Endothelial cell of umbilical vein (primary cell): ENCODE data around the gene ADRM1. TPM values are rescaled to one million over a fixed set of nuclear protein-coding genes. Genes with fewer than 3 reads are reported as not detected.

Experiments
- BruUV-seq: library from RNA; stranded (reverse); fragments of 400-500 nt; replicated peaks from 2 replicates; lab custom pipeline; 2021; lab: Mats Ljungman, UMichigan
- CTCF ChIA-PET: fragments of 300-600, 350-600 bp; sonication (Branson Sonifier 250); formaldehyde crosslinking; loops from one replicate; lab custom pipeline; 2021; ENCODE audit warnings: antibody characterized with exemption, inconsistent platforms; lab: Charles Lee
- POLR2A ChIA-PET: fragments of 300-600, 350-600 bp; sonication (Branson Sonifier 250); formaldehyde crosslinking; loops from one replicate; lab custom pipeline; 2021; ENCODE audit warnings: antibody characterized with exemption, inconsistent platforms; lab: Charles Lee
- DNase-seq: peaks from one replicate; pipeline ENCODE4 v3.0.0-alpha.2; 2011; ENCODE audit warnings: low read depth, low spot score
- FAIRE-seq: peaks from 2 replicates; lab custom pipeline; 2011; peaks lifted over from hg19 to GRCh38; lab: Jason Lieb, UNC
- H2AFZ ChIP-seq: 2 replicates; pipeline ENCODE4 v1.6.0; 2012; ENCODE audit warnings: low read depth, low read length, control low read depth, inconsistent platforms
- H3K27ac ChIP-seq: 2 replicates; pipeline ENCODE4 v1.5.1; 2011; ENCODE audit warnings: low read depth, mild to moderate bottlenecking, control low read depth, low read length, moderate library complexity; ENCODE audit not compliant: insufficient read depth
- H3K27me3 ChIP-seq, 2 experiments: 2 replicates each; pipeline versions ENCODE4 v1.6.0 to v1.6.1; 2011; ENCODE audit warnings: low read length in 2 of 2, mixed read lengths in 1 of 2; ENCODE audit not compliant: control insufficient read depth in 2 of 2, insufficient read depth in 2 of 2
- H3K36me3 ChIP-seq, 2 experiments: 2 replicates in 1 of 2; 3 replicates in 1 of 2; pipeline ENCODE4 v1.5.1; 2011; ENCODE audit warnings: low read length in 2 of 2, mild to moderate bottlenecking in 1 of 2, moderate library complexity in 1 of 2; ENCODE audit not compliant: control insufficient read depth in 2 of 2, insufficient read depth in 2 of 2; ENCODE audit errors: extremely low read depth in 1 of 2
- H3K4me1 ChIP-seq: 3 replicates; pipeline ENCODE4 v1.5.1; 2011; ENCODE audit warnings: mild to moderate bottlenecking, low read length; ENCODE audit not compliant: control insufficient read depth, insufficient read depth; ENCODE audit errors: extremely low read depth
- H3K4me2 ChIP-seq: 2 replicates; pipeline ENCODE4 v1.6.1; 2011; ENCODE audit warnings: low read length, control low read depth, mixed read lengths; ENCODE audit not compliant: insufficient read depth
- H3K4me3 ChIP-seq, 3 experiments: fragments of 200-600 bp in 1 of 3; sonication (generic), shearing (Covaris generic) in 1 of 3; replicated peaks in 1 of 3; 2 replicates each; pipeline ENCODE4 v1.5.1; 2011 to 2016; ENCODE audit warnings: control low read depth in 3 of 3, low read length in 3 of 3, mild to moderate bottlenecking in 2 of 3, inconsistent platforms in 1 of 3, low read depth in 1 of 3, moderate library complexity in 1 of 3; ENCODE audit not compliant: insufficient read depth in 1 of 3
- H3K79me2 ChIP-seq: 2 replicates; pipeline ENCODE4 v1.6.0; 2012; ENCODE audit warnings: low read length, inconsistent platforms; ENCODE audit not compliant: control insufficient read depth, insufficient read depth
- H3K9ac ChIP-seq: replicated peaks from 2 replicates; pipeline ENCODE3; 2011; ENCODE audit warnings: low read length, control low read depth; ENCODE audit not compliant: insufficient read depth; ENCODE audit errors: extremely low read depth
- H3K9me1 ChIP-seq: replicated peaks from 3 replicates; pipeline ENCODE4 v1.6.0; 2011; ENCODE audit warnings: mild to moderate bottlenecking, low read length; ENCODE audit not compliant: control insufficient read depth, insufficient read depth; ENCODE audit errors: extremely low read depth
- H3K9me3 ChIP-seq: replicated peaks from 2 replicates; pipeline ENCODE4 v1.5.1; 2012; ENCODE audit warnings: low read length, inconsistent platforms; ENCODE audit not compliant: control insufficient read depth, insufficient read depth
- H4K20me1 ChIP-seq: replicated peaks from 2 replicates; pipeline ENCODE3; 2011; ENCODE audit warnings: mild to moderate bottlenecking, low read length; ENCODE audit not compliant: control insufficient read depth, insufficient read depth; ENCODE audit errors: extremely low read depth
- CTCF ChIP-seq, 2 donors: IDR thresholded peaks; 1 replicate in 1 of 2; 2 replicates in 1 of 2; pipeline ENCODE4 v1.5.1; 2011; ENCODE audit warnings: low read length in 2 of 2, mild to moderate bottlenecking in 2 of 2, moderate library complexity in 2 of 2, control low read depth in 1 of 2, inconsistent platforms in 1 of 2, low read depth in 1 of 2; ENCODE audit not compliant: insufficient read depth in 1 of 2; ENCODE audit errors: extremely low read depth in 1 of 2
- EZH2 ChIP-seq: IDR thresholded peaks from 2 replicates; pipeline ENCODE4 v1.6.1; 2012; ENCODE audit warnings: borderline replicate concordance, low read depth, mild to moderate bottlenecking, moderate library complexity, low read length, inconsistent platforms; ENCODE audit not compliant: severe bottlenecking
- FOS ChIP-seq: IDR thresholded peaks from 2 replicates; pipeline ENCODE4 v1.6.1; 2011; ENCODE audit warnings: mild to moderate bottlenecking, low read length, moderate library complexity, borderline replicate concordance; ENCODE audit not compliant: insufficient read depth
- GATA2 ChIP-seq: IDR thresholded peaks from 2 replicates; pipeline ENCODE4 v1.7.0; 2011; ENCODE audit warnings: low read depth, mild to moderate bottlenecking, moderate library complexity, mixed read lengths, low read length; ENCODE audit not compliant: insufficient read length, insufficient read depth
- JUN ChIP-seq: IDR thresholded peaks from 2 replicates; pipeline ENCODE4 v1.6.1; 2011; ENCODE audit warnings: borderline replicate concordance, low read depth; ENCODE audit not compliant: insufficient read length, insufficient read depth
- MYC ChIP-seq: IDR thresholded peaks from one replicate; pipeline ENCODE4 v1.6.1; 2011; ENCODE audit warnings: mild to moderate bottlenecking, low read depth, low read length
- POLR2A ChIP-seq: IDR thresholded peaks from 2 replicates; pipeline ENCODE4 v1.6.1; 2012; ENCODE audit warnings: low read depth, mild to moderate bottlenecking, control low read depth, low read length
- POLR2AphosphoS5 ChIP-seq: IDR thresholded peaks from 2 replicates; pipeline ENCODE4 v1.6.1; 2012; ENCODE audit warnings: low read depth, mild to moderate bottlenecking, control low read depth, low read length, moderate library complexity; ENCODE audit not compliant: insufficient read depth
- dilution Hi-C: fragments of 300-500 bp; cut with MboI; formaldehyde crosslinking; loops from one replicate; pipeline ENCODE4 v1.15.0; 2019; ENCODE audit warnings: low sequenced_read_pairs; ENCODE audit not compliant: extremely low pct_ligation_motif_present
- intact Hi-C: fragments of 100-400 bp; cut with micrococcal nuclease; formaldehyde crosslinking; loops from one replicate; pipeline ENCODE4 v1.10.0; 2022
- polyA plus RNA-seq, 4 experiments: library from polyadenylated mRNA; depleted of rRNA in 3 of 4; stranded (reverse) in 3 of 4; unstranded in 1 of 4; fragments of >200 nt; gene quantifications; 2 replicates each; pipeline versions ENCODE4 v1.2.1 to v1.2.3, GENCODE V29; 2011 to 2012; ENCODE audit warnings: missing spikeins in 1 of 4
- total RNA-seq: library from RNA; stranded (reverse); gene quantifications from 2 replicates; pipeline ENCODE4 v1.2.3, GENCODE V29; 2021
- TF ChIP-seq, protein P1 (sequence below): IDR thresholded peaks from 2 replicates; pipeline ENCODE4 v1.6.1; 2011; ENCODE audit not compliant: insufficient read depth, insufficient read length

Gene ADRM1
- total and polyA plus RNA-seq, 2 donors (not counting 3 experiments of a cell fraction or from before 2014, with no cell fraction given): 154 to 179 TPM

DNA sequence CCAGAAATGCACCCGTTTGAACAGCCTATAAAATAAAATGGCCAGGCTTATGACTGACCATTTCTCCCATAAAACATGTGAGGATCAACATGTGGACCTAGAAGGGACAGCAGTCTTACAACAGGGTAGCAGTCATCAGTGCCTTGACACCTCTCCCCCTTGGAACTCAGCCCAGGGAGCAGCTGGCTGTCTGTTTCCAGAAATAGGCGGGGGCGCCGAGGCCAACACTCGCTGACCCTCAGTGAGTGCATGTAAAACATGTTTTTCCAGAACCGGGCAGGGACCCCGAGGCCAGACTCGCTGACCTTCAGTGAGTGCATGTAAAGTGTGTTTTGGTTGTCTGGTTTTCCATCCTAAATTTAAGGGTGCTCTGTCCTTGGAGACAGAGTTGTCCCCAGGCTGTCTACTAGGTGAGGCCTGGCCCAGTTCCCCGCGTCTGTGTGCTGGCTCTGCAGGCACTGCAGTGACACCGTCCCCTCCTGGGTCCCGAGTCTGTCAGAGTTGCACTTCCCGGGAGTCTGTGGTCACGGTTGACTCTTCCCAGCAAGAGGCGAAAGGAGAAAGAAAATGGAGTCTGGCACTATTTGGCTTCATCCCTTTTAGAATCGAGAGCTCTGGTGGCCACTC, 19.8 kb upstream of the ADRM1 start:
- Histone ChIP-seq H3K27me3 (no peaks in the 10 kb centered on the region), H3K9ac (no peak overlapping the region), H3K9me1 (no peaks in the 10 kb centered on the region), H3K4me1 (peaks cover 19% of the 10 kb centered on the region), H2AFZ (no peak overlapping the region), H3K4me3 (no peak overlapping the region), H3K36me3 (peaks cover 5 to 27% of the 10 kb centered on the region in 2 experiments), H3K4me2 (no peak overlapping the region), H3K79me2 (no peaks in the 10 kb centered on the region), H3K27ac (no peak overlapping the region), H4K20me1 (no peaks in the 10 kb centered on the region), H3K9me3 (no peaks in the 10 kb centered on the region)
- no peak for TF ChIP-seq POLR2AphosphoS5
- TF ChIP-seq POLR2A: no peak
- no peak for TF ChIP-seq GATA2
- TF ChIP-seq, protein P1, sequence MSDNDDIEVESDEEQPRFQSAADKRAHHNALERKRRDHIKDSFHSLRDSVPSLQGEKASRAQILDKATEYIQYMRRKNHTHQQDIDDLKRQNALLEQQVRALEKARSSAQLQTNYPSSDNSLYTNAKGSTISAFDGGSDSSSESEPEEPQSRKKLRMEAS: no peak
- TF ChIP-seq JUN: no peak
- no peak for TF ChIP-seq FOS
- no peak for TF ChIP-seq CTCF (IDR thresholded peaks at IDR 0.05; ENCODE audit: extremely low read depth in 1 of 2, insufficient read depth in 1 of 2, low read depth in 1 of 2, low read length in 2 of 2)
- TF ChIP-seq EZH2: no peak
- TF ChIP-seq MYC: no peak
- ChIA-PET POLR2A (no interaction called here), CTCF (no interaction called here)
- BruUV-seq: no TSS peak
- intact Hi-C loops: no loop called here
- dilution Hi-C loops: no loop called here
- DNase-seq (no peak), FAIRE-seq (no peak)
